Panc1 (cell line): ENCODE data around the gene SGIP1. TPM values are rescaled to one million over a fixed set of nuclear protein-coding genes. Genes with fewer than 3 reads are reported as not detected.

ENCODE experiments used
- ATAC-seq: fragments of 200-7000 bp; cut with Tn5 transposase; 2 replicates; pipeline ENCODE4 v1.9.1; 2020; ENCODE audit warnings: mild to moderate bottlenecking, moderate library complexity
- BruUV-seq: library from RNA; stranded (reverse); fragments of 400-500 nt; replicated peaks from 2 replicates; lab custom pipeline; 2021; lab: Mats Ljungman, UMichigan
- CTCF ChIA-PET: fragments of 300-600 bp; sonication (Branson Sonifier 250); formaldehyde crosslinking; loops from one replicate; lab custom pipeline; 2022; ENCODE audit warnings: antibody characterized with exemption; lab: Charles Lee
- POLR2A ChIA-PET: fragments of 300-600 bp; sonication (Branson Sonifier 250); formaldehyde crosslinking; loops from one replicate; lab custom pipeline; 2022; ENCODE audit warnings: antibody characterized with exemption; lab: Charles Lee
- DNase-seq: peaks from one replicate; pipeline ENCODE4 v3.0.0-alpha.2; 2010; ENCODE audit warnings: low read depth, low spot score
- H3K27ac ChIP-seq: 2 replicates; pipeline ENCODE4 v1.5.1; 2011; ENCODE audit warnings: mild to moderate bottlenecking, low read length, inconsistent platforms
- H3K27me3 ChIP-seq: fragments of 200-500 bp; sonication (Bioruptor generic); 2 replicates; pipeline ENCODE4 v1.6.0; 2014; ENCODE audit warnings: low read length, inconsistent platforms; ENCODE audit not compliant: control insufficient read depth, insufficient read depth
- H3K36me3 ChIP-seq: fragments of 200-500 bp; sonication (Bioruptor generic); 2 replicates; pipeline ENCODE4 v1.5.1; 2014; ENCODE audit warnings: inconsistent platforms, mild to moderate bottlenecking, low read length, moderate library complexity; ENCODE audit not compliant: control insufficient read depth, insufficient read depth
- H3K4me1 ChIP-seq: 2 replicates; pipeline ENCODE4 v1.5.1; 2011; ENCODE audit warnings: inconsistent platforms, mild to moderate bottlenecking, low read length, moderate library complexity; ENCODE audit not compliant: control insufficient read depth, insufficient read depth
- H3K4me3 ChIP-seq, 2 experiments: 2 replicates each; pipeline ENCODE4 v1.5.1; 2011 to 2012; ENCODE audit warnings: low read depth in 2 of 2, low read length in 2 of 2, mild to moderate bottlenecking in 2 of 2, inconsistent platforms in 1 of 2, moderate library complexity in 1 of 2
- H3K9me3 ChIP-seq: fragments of 200-500 bp; sonication (Bioruptor generic); 2 replicates; pipeline ENCODE4 v1.5.1; 2014; ENCODE audit warnings: low read depth, mild to moderate bottlenecking, inconsistent platforms, low read length, moderate library complexity; ENCODE audit not compliant: control insufficient read depth, insufficient read depth
- CTCF ChIP-seq: fragments of 450-650 bp; IDR thresholded peaks from 2 replicates; pipeline ENCODE4 v1.5.1; 2017; ENCODE audit warnings: mild to moderate bottlenecking
- POLR2AphosphoS5 ChIP-seq: IDR thresholded peaks from 2 replicates; pipeline ENCODE4 v1.6.1; 2012; ENCODE audit warnings: mild to moderate bottlenecking, low read depth, low read length, moderate library complexity
- REST ChIP-seq, 2 experiments: IDR thresholded peaks; 2 replicates each; pipeline ENCODE4 v1.6.1; 2011 to 2012; ENCODE audit warnings: low read depth in 2 of 2, control low read depth in 1 of 2, low read length in 1 of 2, mild to moderate bottlenecking in 1 of 2, moderate library complexity in 1 of 2; ENCODE audit not compliant: insufficient read depth in 1 of 2
- SIN3A ChIP-seq: IDR thresholded peaks from 2 replicates; pipeline ENCODE4 v1.6.1; 2012; ENCODE audit warnings: low read depth, mild to moderate bottlenecking, low read length, moderate library complexity, borderline replicate concordance; ENCODE audit not compliant: insufficient read depth
- TCF7L2 ChIP-seq: IDR thresholded peaks from 2 replicates; pipeline ENCODE4 v1.6.1; 2011; ENCODE audit warnings: mild to moderate bottlenecking, low read depth, low read length, inconsistent platforms
- in situ Hi-C: cut with HindIII; loops from 2 replicates; pipeline ENCODE4 v1.10.0; 2016; ENCODE audit warnings: low sequenced_read_pairs, low pct_unique_long_range_greater_than_20kb
- intact Hi-C: fragments of 100-400 bp; cut with micrococcal nuclease; formaldehyde crosslinking; loops from one replicate; pipeline ENCODE4 v1.10.0; 2022; ENCODE audit not compliant: unreplicated experiment
- total RNA-seq: library from RNA; stranded (reverse); gene quantifications from one replicate; pipeline ENCODE4 v1.2.1, GENCODE V29; 2021; ENCODE audit not compliant: unreplicated experiment

SGIP1 gene
- total RNA-seq, 1 experiment from 2014 or later = 1.6 TPM

- in situ Hi-C loops = no loop called here
These were observed 142.8 kb downstream of the SGIP1 start for GRCh38 chr1:66676613-66677298.

GRCh38 chr1:66678146-66678545, 144.2 kb downstream of the SGIP1 start:
- H3K4me1 ChIP-seq = no peaks in the 10 kb centered on the region
- DNase-seq (no peak), ATAC-seq (no peak)
- H3K27me3 ChIP-seq = no peaks in the 10 kb centered on the region
- in situ Hi-C loops (no loop called here), intact Hi-C loops (no loop called here)
- CTCF ChIA-PET = no interaction called here
- H3K36me3 ChIP-seq = no peaks in the 10 kb centered on the region
- no peaks in the 10 kb centered on the region for H3K9me3 ChIP-seq
- TF ChIP-seq TCF7L2 = no peak
- no peak for TF ChIP-seq CTCF
- no peak for TF ChIP-seq POLR2AphosphoS5
- no peak for TF ChIP-seq REST (IDR thresholded peaks at IDR 0.05; ENCODE audit: insufficient read depth in 1 of 2, low read depth in 2 of 2, low read length in 1 of 2)
- no peak for TF ChIP-seq SIN3A
- H3K27ac ChIP-seq = no peak overlapping the region
- POLR2A ChIA-PET = no interaction called here
- H3K4me3 ChIP-seq = no peak overlapping the region
- no TSS peak for BruUV-seq

More at GRCh38 chr1:66676613-66677298, 142.8 kb downstream of the SGIP1 start:
- BruUV-seq = no TSS peak
- H3K4me1 ChIP-seq = no peaks in the 10 kb centered on the region
- no peaks in the 10 kb centered on the region for H3K36me3 ChIP-seq
- H3K27me3 ChIP-seq = no peaks in the 10 kb centered on the region
- intact Hi-C loops = no loop called here
- DNase-seq (no peak), ATAC-seq (no peak)
- no peak overlapping the region for H3K27ac ChIP-seq
- no peak for TF ChIP-seq POLR2AphosphoS5
- TF ChIP-seq TCF7L2 = no peak
- TF ChIP-seq REST (IDR thresholded peaks at IDR 0.05; ENCODE audit: insufficient read depth in 1 of 2, low read depth in 2 of 2, low read length in 1 of 2) = no peak
- TF ChIP-seq CTCF = no peak
- no peak for TF ChIP-seq SIN3A
- H3K4me3 ChIP-seq = no peak overlapping the region
- ChIA-PET POLR2A (no interaction called here), CTCF (no interaction called here)
- H3K9me3 ChIP-seq = no peaks in the 10 kb centered on the region
